ENCODE measurements around the gene TSFM. TPM values are rescaled to one million over a fixed set of nuclear protein-coding genes. Genes with fewer than 3 reads are reported as not detected.

TSFM gene
- total and polyA plus RNA-seq, 2 donors (not counting 1 experiment from before 2014, with no cell fraction given): 15.5 to 16.8 TPM

DNA sequence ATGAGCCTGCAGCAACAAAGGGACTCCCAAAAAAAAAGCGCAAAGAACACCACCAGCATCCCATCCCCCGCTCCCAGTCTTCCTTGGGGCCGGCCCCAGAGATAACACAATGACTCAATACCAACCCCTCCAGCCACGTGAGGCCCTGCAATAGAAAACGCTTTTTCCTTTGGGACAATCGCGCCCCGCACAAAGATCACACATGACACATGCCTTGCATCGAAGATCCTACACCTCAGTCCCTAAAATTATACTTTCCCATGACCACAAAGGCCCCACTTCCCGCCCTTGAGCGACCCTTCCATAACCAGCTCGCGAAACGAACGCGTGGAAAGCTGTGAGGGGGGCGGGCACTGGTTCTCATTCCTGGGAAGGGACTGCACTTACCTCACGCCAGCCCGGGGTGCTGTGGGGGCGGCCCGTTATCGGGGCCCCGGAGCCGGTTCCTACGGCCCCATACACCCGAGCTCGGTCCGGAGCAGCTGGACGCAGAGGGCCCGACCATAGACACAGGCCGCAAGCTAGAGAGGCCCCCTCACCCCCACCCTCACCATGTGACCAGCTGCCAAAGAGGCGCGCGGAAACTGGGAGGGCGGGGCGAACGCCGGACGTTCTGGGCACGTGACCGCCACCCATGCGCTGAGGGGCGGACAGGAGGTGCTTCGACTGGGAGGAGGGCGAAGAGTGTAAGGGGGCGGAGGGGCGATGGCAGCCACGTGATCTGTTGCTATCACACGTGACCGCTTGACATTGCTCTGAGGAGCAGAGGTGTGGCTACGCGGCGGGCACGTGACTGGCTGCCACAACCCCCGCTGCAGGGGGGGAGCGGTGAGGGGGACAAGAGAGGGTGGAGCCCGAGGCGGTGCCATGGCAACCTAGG is 30.6 kb upstream of the TSFM start, which contains the start of gene CDK4:
CDK4 (minus strand) TSS at position 523 of the 880 bp plus-strand sequence. CDS start 593 bp downstream, outside the sequence.
- H3K4me3 ChIP-seq (replicated peaks in 1 of 4; ENCODE audit: control extremely low read depth in 1 of 4, insufficient read depth in 1 of 4, low read depth in 3 of 4, low read length in 4 of 4): peak within 1 kb of the TSS; percentile 91 to 96 (median 94)
- H3K36me3 ChIP-seq (ENCODE audit: control insufficient read depth, insufficient read depth, low read length): peaks cover 10% of the 10 kb centered on the region
- H3K9me3 ChIP-seq (ENCODE audit: control insufficient read depth, insufficient read depth, low read depth, low read length): no peaks in the 10 kb centered on the region
- peak; percentile 100 for DNase-seq (ENCODE audit: low read depth in 2 of 2)
- H3K79me2 ChIP-seq (ENCODE audit: control insufficient read depth, insufficient read depth, low read length): peaks cover 24% of the 10 kb centered on the region
- TF ChIP-seq EZH2 (IDR thresholded peaks at IDR 0.05; ENCODE audit: low read length, missing control alignments): no peak
- TF ChIP-seq, protein P1, sequence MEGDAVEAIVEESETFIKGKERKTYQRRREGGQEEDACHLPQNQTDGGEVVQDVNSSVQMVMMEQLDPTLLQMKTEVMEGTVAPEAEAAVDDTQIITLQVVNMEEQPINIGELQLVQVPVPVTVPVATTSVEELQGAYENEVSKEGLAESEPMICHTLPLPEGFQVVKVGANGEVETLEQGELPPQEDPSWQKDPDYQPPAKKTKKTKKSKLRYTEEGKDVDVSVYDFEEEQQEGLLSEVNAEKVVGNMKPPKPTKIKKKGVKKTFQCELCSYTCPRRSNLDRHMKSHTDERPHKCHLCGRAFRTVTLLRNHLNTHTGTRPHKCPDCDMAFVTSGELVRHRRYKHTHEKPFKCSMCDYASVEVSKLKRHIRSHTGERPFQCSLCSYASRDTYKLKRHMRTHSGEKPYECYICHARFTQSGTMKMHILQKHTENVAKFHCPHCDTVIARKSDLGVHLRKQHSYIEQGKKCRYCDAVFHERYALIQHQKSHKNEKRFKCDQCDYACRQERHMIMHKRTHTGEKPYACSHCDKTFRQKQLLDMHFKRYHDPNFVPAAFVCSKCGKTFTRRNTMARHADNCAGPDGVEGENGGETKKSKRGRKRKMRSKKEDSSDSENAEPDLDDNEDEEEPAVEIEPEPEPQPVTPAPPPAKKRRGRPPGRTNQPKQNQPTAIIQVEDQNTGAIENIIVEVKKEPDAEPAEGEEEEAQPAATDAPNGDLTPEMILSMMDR (conservative IDR thresholded peaks at IDR 0.05 in 1 of 2, IDR thresholded peaks at IDR 0.05 in 1 of 2; ENCODE audit: low read depth in 1 of 2, low read length in 2 of 2): no peak
- H4K20me1 ChIP-seq (ENCODE audit: control insufficient read depth, extremely low read depth, insufficient read depth, low read length): no peaks in the 10 kb centered on the region
- H3K9ac ChIP-seq (ENCODE audit: insufficient read depth, low read length): peak within 1 kb of the TSS; percentile 93
- peaks cover 13% of the 10 kb centered on the region for H3K27me3 ChIP-seq (ENCODE audit: control insufficient read depth, insufficient read depth, low read length)
- peak within 1 kb of the TSS; percentile 93 for H3K4me2 ChIP-seq (ENCODE audit: extremely low read depth, insufficient read depth, low read length)
- peaks cover 4% of the 10 kb centered on the region for H3K4me1 ChIP-seq (ENCODE audit: control insufficient read depth, extremely low read depth, insufficient read depth, low read length)
- peak within 1 kb of the TSS; percentile 98 for H3K27ac ChIP-seq (ENCODE audit: insufficient read depth, low read length)
- H2AFZ ChIP-seq (ENCODE audit: low read length): peak within 1 kb of the TSS; percentile 68

DNA sequence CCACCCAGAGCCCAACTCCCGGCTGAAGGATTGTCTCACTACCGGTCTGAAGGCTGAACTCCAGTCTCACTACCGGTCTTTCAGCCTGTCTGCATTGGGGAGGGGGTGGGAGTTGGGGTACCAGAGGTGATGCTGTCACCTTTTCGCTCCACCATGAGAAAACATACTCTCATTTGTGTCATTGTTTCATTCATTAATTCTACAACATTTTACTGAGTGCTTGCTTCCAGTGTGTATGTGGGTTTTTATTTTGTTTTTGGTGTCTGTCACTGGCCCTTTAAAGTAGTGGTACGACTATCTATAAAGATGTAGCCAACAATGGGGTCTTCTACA is 30.0 kb upstream of the TSFM start:
- Histone ChIP-seq H2AFZ (ENCODE audit: low read length) (peak overlapping the region; percentile 68), H3K9ac (ENCODE audit: insufficient read depth, low read length) (no peak overlapping the region), H3K4me3 (replicated peaks in 1 of 4; ENCODE audit: control extremely low read depth in 1 of 4, insufficient read depth in 1 of 4, low read depth in 3 of 4, low read length in 4 of 4) (peak overlapping the region; percentile 24 to 38 (median 32)), H3K79me2 (ENCODE audit: control insufficient read depth, insufficient read depth, low read length) (peaks cover 24% of the 10 kb centered on the region), H3K9me3 (ENCODE audit: control insufficient read depth, insufficient read depth, low read depth, low read length) (no peaks in the 10 kb centered on the region), H4K20me1 (ENCODE audit: control insufficient read depth, extremely low read depth, insufficient read depth, low read length) (no peaks in the 10 kb centered on the region), H3K36me3 (ENCODE audit: control insufficient read depth, insufficient read depth, low read length) (peaks cover 10% of the 10 kb centered on the region), H3K27me3 (ENCODE audit: control insufficient read depth, insufficient read depth, low read length) (peaks cover 13% of the 10 kb centered on the region), H3K4me2 (ENCODE audit: extremely low read depth, insufficient read depth, low read length) (peak overlapping the region; percentile 89), H3K27ac (ENCODE audit: insufficient read depth, low read length) (peak overlapping the region; percentile 37), H3K4me1 (ENCODE audit: control insufficient read depth, extremely low read depth, insufficient read depth, low read length) (peaks cover 4% of the 10 kb centered on the region)
- no peak for TF ChIP-seq EZH2 (IDR thresholded peaks at IDR 0.05; ENCODE audit: low read length, missing control alignments)
- TF ChIP-seq, protein P1 (conservative IDR thresholded peaks at IDR 0.05 in 1 of 2, IDR thresholded peaks at IDR 0.05 in 1 of 2; ENCODE audit: low read depth in 1 of 2, low read length in 2 of 2): no peak
- no peak for DNase-seq (ENCODE audit: low read depth in 2 of 2)

DNA sequence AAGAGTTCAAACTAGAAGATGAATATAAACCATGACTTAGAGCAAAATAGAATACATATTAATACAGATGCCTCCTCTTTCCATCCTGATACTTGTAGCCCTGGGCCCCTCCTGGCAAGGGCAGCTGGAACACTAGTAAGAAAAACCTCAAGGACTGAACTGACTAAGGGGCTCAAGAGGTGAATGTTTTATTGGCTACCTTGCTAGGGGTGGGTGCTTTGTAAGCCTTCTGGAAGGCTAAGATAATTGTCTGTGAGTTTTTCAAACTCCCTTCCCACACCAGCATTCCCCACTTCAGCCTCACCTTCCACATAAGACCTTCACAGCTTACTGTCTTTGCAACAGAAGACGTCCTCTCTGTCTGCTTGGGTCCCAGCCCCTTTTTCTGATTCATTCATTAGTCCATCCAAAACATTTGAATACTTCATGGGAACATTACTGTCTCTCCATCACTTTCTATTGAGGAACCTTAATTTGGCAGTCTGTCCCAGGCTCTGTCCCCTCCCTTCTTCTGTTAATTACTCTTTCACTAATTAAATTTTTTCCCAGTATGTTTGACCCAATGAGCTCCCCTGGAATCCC is 28.7 kb upstream of the TSFM start:
- H3K79me2 ChIP-seq (ENCODE audit: control insufficient read depth, insufficient read depth, low read length): peaks cover 24% of the 10 kb centered on the region
- H2AFZ ChIP-seq (ENCODE audit: low read length): no peak overlapping the region
- no peak overlapping the region for H3K27ac ChIP-seq (ENCODE audit: insufficient read depth, low read length)
- H4K20me1 ChIP-seq (ENCODE audit: control insufficient read depth, extremely low read depth, insufficient read depth, low read length): no peaks in the 10 kb centered on the region
- H3K4me3 ChIP-seq (replicated peaks in 1 of 4; ENCODE audit: control extremely low read depth in 1 of 4, insufficient read depth in 1 of 4, low read depth in 3 of 4, low read length in 4 of 4): no peak overlapping the region
- no peak overlapping the region for H3K9ac ChIP-seq (ENCODE audit: insufficient read depth, low read length)
- H3K36me3 ChIP-seq (ENCODE audit: control insufficient read depth, insufficient read depth, low read length): peaks cover 7% of the 10 kb centered on the region
- no peak for TF ChIP-seq EZH2 (IDR thresholded peaks at IDR 0.05; ENCODE audit: low read length, missing control alignments)
- TF ChIP-seq, protein P1 (conservative IDR thresholded peaks at IDR 0.05 in 1 of 2, IDR thresholded peaks at IDR 0.05 in 1 of 2; ENCODE audit: low read depth in 1 of 2, low read length in 2 of 2): no peak
- H3K4me1 ChIP-seq (ENCODE audit: control insufficient read depth, extremely low read depth, insufficient read depth, low read length): peaks cover 4% of the 10 kb centered on the region
- no peak for DNase-seq (ENCODE audit: low read depth in 2 of 2)
- H3K27me3 ChIP-seq (ENCODE audit: control insufficient read depth, insufficient read depth, low read length): peaks cover 13% of the 10 kb centered on the region
- H3K4me2 ChIP-seq (ENCODE audit: extremely low read depth, insufficient read depth, low read length): no peak overlapping the region
- no peaks in the 10 kb centered on the region for H3K9me3 ChIP-seq (ENCODE audit: control insufficient read depth, insufficient read depth, low read depth, low read length)

All from fibroblast of lung (primary cell).